ENCODE results near the gene TMA7B.

DNA sequence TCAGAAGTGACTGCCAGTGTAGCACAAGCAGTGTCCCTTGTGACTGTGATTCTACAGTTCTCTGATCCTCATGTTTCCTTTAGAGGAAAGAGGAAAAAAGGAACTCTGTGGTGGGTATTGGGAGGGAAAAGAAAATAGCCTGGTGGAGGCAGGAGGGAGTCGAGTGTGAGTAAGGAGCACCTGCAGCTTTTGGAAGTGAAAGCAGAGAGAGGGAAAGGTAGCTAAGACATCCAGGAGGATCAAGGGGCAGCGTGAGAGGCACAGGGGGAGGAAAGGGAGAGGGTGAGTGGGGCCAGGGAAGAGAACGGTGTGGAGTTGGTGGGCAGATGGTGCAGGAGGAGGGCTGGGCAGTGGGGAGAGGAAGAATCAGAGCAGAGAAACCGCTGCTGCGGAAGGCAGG, 12.4 kb downstream of the TMA7B start:
- no peak for TF ChIP-seq POLR2AphosphoS5 (IDR thresholded peaks at IDR 0.05)
- TF ChIP-seq, protein P1, sequence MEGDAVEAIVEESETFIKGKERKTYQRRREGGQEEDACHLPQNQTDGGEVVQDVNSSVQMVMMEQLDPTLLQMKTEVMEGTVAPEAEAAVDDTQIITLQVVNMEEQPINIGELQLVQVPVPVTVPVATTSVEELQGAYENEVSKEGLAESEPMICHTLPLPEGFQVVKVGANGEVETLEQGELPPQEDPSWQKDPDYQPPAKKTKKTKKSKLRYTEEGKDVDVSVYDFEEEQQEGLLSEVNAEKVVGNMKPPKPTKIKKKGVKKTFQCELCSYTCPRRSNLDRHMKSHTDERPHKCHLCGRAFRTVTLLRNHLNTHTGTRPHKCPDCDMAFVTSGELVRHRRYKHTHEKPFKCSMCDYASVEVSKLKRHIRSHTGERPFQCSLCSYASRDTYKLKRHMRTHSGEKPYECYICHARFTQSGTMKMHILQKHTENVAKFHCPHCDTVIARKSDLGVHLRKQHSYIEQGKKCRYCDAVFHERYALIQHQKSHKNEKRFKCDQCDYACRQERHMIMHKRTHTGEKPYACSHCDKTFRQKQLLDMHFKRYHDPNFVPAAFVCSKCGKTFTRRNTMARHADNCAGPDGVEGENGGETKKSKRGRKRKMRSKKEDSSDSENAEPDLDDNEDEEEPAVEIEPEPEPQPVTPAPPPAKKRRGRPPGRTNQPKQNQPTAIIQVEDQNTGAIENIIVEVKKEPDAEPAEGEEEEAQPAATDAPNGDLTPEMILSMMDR (IDR thresholded peaks at IDR 0.05): no peak
- no peak for TF ChIP-seq EP300 (IDR thresholded peaks at IDR 0.05)
- TF ChIP-seq POLR2A (IDR thresholded peaks at IDR 0.05): no peak
